Skin epidermis (tissue), 12 donors: Measurements from ENCODE around the gene AGAP1.

Experiments
- H3K27ac ChIP-seq, 21 experiments: fragments of 200-600 bp; sonication (generic) in 11 of 21; one replicate each; pipeline ENCODE4 v1.5.0; 2020; ENCODE audit warnings: mild to moderate bottlenecking in 3 of 21, inconsistent platforms in 2 of 21, moderate library complexity in 2 of 21
- H3K4me3 ChIP-seq, 7 experiments: fragments of 200-600 bp; sonication (generic) in 2 of 7; one replicate each; pipeline ENCODE4 v1.5.0; 2020; ENCODE audit warnings: inconsistent platforms in 2 of 7, mild to moderate bottlenecking in 2 of 7, moderate library complexity in 1 of 7

Gene AGAP1

DNA sequence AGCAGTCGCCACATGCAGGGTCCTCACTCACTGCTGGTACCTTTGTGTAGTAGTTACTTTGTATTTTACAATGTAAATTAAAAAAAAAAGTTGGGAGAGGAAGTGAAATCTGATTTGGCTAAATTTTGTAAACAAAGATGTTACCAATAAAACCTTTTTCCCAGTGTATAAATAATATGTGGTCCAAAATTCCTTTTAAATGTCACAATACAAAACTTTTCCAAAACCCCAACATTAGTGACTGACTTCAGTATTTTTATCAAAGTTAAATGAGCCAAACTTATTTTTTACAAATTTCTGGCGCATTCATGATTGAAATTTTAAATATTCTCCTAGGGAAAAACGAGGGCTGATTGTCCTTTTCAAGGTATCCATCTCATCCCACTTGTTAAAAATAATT is 239.9 kb downstream of the AGAP1 start:
- Histone ChIP-seq H3K4me3 (no peak overlapping the region), H3K27ac (peak overlapping the region in 2 of 21 experiments; percentile 43 to 81)

DNA sequence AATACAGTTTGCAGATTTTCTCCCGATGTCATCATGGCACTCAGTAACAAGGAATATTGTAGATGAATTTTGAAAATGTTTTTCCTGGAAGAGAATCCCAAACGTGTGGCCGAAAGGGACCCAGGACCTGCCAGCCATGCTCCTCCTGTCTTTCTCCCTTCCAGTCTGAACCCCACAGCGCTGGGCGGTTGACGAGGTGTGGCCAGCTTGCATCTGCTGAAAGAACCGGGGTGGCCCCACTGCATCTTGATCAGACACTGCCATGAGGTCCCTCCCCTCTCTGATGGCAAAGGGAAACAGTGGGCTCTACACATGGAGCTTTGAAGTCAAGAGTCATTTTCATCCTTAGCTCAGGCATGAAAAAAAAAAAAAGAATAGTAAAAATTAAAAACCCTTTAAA is 240.3 kb downstream of the AGAP1 start:
- H3K27ac ChIP-seq = peak overlapping the region in 3 of 21 experiments; percentile 42 to 81 (median 43)

DNA sequence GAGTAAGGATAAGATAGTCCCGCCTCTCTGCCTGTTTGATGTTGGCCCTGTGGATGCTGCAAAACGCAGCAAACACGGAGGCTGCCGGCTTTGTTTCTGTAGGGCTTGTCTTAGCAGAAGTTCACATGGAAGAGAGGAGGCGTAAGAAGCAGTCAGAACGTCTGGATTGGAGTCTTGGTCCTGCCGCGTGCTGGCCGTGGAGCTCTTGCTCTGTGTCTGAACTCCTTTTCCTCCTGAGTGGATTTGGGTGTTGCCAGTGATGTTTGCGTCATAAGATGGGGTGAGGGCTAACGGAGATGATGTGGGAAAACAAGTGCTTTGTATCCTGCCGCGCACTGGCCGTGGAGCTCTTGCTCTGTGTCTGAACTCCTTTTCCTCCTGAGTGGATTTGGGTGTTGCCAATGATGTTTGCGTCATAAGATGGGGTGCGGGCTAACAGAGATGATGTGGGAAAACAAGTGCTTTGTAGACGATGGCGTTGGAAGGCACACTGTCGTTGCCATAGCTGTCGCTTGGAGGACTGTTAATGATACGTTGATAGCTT is 240.9 kb downstream of the AGAP1 start:
- Histone ChIP-seq H3K4me3 (no peak overlapping the region), H3K27ac (peak overlapping the region in 4 of 21 experiments; percentile 42 to 81 (median 50))

More for the DNA sequence above, 240.3 kb downstream of the AGAP1 start:
- no peak overlapping the region for H3K4me3 ChIP-seq

DNA sequence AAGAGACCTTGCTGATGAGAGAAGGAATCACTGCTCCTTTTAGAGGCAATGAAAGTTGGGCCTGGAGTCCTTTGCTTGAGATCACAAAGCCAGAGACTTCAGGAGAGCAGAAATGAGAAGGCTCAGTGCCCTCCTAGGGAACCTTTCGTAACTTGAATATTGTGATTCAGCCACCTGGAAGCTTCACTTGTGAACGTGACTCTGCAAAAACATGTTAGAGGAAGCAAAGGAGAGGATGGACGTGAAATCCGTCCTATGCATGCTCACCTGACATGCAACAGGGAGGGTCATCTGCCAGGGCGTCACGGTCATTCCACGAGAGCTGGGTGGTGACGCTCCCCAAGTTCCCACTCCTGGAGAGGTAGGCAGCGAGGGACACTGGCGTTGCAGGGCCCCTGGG is 243.6 kb downstream of the AGAP1 start:
- H3K27ac ChIP-seq = no peak overlapping the region
- no peak overlapping the region for H3K4me3 ChIP-seq

DNA sequence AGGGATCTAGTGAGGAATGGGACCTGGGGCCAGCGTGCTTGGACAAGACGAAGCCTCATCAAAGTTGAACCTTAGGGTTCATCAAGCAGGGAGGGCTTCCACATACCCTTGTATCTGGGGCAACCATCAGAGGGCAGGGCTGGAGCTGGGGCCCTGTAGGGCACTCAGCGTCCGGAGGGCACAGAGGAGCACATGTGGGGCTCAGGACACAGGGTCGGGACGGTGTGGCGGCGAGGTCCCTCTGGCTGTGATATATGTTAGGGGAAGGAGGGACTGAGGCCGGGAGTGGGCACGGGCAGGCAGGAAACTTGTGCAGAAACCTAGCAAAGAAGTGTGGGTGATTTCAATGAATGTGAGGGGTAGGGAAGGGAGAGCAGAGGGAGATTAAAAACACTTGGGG is 244.0 kb downstream of the AGAP1 start:
- H3K27ac ChIP-seq = no peak overlapping the region
- H3K4me3 ChIP-seq = no peak overlapping the region

DNA sequence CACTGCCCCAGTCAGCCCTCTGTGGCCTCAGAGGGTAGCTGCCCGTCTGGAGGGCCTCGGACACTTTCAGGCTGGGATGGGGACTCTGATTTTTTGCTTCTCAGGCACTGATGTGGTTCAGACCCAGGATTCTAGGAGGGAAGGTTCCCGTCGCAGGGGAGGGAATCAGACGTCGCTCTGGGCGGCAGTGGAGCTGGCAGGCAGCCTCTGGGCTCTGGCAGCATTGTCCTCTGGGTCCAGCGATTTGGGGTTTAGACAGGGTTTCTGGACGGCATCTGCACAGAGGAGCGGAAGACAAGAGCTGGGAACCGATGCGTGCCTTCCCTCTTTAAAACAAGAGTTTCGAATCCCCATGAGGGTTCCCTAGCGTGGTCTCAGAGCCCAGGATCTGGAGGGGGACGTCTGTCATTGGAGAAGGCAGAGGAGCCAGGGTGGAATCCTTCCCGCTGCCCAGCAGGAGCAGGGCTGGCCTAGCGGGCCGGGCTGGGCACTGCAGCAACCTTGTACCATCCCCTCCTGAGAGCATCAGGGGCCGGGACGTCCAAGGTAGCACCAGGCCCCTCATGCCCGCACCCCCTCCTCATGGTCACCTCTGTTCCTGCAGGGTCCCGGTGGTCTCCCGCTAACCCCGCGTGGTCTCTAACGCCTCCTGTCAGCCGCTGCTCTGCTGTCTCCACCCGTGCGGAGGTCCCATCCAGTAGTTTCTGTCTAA is 246.0 kb downstream of the AGAP1 start:
- Histone ChIP-seq H3K4me3 (no peak overlapping the region), H3K27ac (no peak overlapping the region)

DNA sequence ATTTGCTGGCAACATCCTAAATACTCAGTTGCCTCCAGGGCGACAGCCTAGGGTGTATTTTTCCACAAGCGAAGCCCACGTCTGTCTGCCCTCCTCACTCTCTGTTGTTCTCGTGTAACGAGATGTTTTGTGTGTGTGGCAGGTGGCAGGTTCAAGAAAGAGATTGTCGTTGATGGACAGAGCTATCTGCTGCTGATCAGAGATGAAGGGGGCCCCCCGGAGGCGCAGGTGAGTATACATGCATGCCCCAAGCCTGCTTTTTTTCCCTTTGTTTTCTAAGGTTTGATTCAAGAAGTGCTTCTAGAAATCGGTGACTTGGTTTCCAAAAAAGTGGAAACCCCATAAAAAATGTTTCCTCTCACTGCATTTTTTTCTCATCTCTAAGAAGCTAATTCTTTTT is 247.0 kb downstream of the AGAP1 start:
- H3K27ac ChIP-seq = no peak overlapping the region
- no peak overlapping the region for H3K4me3 ChIP-seq

DNA sequence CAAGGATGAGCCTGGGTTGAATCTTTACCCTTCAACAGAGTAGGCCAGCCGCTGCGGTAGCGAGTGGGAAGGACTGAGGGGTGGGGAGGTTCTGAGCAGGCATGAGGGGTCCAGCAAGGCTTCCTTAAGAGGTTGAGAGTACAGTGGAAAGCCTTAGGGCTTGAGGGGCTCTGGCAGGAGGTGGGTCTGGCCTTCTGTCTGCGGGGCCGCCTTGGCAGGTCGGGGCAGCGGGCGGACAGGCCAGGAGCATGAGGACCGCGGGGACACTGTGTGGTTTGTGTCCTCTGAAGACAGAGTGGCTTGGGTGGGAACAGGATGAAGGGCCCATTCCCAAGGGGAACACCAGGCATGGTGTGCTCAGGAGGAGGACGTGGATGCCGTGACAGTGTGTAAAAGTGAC is 250.3 kb downstream of the AGAP1 start:
- no peak overlapping the region for H3K4me3 ChIP-seq
- no peak overlapping the region for H3K27ac ChIP-seq

DNA sequence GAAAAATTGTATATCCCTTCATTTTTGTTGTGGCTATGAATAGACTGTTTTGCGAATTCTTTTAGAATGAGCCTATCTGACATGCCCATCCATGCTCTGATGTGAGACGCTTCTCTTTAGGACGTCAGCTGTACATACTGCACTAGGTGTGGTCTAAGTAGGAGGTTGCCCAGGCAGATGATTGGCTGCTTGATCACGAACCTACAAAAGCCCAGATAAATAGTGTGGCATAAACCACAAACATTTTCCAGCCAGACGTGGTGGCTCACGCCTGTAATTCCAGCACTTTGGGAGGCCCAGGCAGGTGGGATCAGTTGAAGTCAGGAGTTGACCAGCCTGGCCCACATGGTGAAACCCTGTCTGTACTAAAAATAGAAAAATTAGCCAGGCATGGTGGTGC is 251.8 kb downstream of the AGAP1 start:
- H3K27ac ChIP-seq = no peak overlapping the region
- H3K4me3 ChIP-seq = no peak overlapping the region

DNA sequence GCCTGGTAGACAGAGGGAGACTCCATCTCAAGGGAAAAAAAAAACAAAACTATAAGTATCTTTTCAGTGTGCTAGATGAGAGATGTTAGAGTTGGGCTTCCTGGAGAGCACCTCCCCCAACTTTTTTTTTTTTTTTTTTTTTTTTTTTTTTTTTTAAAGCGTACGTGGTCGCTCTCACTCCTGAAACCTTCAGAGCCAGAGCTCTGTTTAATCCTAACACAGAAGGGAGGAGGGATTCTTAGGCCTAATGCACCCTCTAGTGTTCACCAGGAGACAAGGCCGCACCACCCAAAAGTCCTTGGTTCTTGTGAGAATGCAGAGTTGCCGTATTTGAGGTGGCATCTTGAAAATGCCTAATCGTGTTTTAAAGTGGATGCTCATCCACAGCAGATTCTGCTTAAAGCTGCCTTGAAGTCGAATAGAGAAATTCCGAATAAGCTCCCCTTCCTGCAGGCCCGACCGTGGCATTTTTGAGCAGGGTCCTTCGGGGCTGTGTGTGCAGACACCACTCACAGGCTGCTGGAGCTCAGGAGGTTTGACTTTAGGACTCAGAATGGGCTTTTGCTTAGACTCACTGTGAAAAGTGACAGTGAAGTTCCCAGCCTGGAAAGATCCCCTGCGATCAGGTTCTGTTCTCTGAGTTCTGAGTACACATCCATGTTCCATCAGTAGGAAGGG is 252.6 kb downstream of the AGAP1 start:
- no peak overlapping the region for H3K27ac ChIP-seq
- no peak overlapping the region for H3K4me3 ChIP-seq

DNA sequence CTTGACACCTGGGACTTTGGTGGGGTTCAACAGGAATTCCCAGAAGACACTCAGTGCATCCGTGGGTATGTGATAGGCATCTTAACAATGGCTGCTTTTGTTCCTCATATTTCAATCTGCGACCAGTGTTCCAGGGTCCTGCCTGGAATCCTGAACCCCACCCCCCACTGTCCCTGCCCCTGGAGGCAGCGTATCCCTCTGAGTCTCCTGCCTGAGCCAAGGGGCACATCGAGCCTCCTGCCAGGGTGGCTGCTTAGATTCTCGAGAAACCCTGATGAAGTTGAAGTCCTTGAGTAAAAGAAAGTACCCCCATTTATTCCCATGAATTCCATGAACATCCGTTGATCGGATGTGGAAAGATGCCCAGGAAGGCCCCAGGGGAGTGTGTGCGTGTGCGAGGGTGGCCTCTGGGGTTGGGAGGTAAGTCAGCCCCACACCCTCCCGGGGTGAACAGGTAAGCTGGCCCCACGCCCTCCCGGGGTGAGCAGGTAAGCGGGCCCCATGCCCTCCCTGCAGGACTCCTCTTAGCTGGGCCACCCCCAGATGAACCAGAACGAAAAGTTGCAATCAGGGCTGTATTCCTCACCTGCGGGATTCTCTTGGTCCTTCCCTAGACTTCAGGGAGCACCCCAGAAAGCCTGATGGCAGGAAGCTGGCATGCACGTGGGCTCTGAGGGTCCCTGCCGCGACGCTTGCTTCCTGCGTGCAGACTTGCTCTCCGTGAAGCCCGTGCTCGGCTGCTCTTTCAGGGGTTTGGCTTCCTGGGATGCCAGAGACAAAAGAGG is 253.3 kb downstream of the AGAP1 start:
- Histone ChIP-seq H3K4me3 (no peak overlapping the region), H3K27ac (no peak overlapping the region)

DNA sequence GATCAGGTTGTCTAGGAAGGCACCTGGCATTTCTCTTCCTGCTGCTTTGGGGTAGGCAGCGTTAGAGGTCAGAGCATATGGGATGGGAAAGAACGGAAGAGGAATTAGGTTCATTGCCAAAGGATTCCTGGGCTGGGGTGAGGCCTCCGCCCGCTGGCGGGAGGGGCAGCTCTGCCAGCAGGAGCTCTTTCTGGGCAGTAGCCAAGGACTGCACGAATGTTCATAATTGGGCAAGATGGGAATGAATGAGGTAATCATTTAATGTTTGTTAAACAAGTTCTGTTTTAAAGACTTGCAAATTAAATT is 253.9 kb downstream of the AGAP1 start:
- Histone ChIP-seq H3K4me3 (no peak overlapping the region), H3K27ac (no peak overlapping the region)

DNA sequence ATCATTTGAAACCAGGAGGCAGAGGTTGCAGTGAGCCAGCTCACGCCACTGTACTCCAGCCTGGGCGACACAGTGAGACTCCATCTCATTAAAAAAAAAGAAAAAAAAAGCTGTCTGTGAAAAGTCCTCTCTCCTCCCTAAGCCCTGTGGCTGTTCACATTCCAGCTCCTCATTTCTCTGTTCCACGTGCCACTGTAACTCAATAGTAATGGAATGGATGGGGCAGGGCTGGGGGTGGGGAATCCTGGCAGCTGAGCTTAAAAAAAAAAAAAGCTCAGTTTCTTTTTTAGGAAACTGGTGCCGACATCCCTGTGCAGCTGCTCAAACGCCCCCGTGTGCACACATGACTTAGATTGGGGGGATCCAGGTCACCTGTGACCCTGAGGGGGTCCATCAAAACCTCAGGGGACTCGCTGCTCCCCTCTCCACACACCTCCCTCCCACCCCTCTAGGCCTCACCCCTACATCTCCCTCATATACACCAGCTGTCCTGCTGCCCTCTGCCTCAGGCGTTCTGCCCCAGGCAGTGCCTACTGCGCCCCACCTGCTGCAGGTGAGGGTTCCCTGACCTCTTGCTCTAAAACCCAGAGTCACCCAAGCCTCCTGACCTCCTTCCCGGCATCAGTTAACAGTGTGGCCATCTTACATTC is 255.4 kb downstream of the AGAP1 start:
- Histone ChIP-seq H3K4me3 (no peak overlapping the region), H3K27ac (peak overlapping the region in 1 of 21 experiments; percentile 9)

DNA sequence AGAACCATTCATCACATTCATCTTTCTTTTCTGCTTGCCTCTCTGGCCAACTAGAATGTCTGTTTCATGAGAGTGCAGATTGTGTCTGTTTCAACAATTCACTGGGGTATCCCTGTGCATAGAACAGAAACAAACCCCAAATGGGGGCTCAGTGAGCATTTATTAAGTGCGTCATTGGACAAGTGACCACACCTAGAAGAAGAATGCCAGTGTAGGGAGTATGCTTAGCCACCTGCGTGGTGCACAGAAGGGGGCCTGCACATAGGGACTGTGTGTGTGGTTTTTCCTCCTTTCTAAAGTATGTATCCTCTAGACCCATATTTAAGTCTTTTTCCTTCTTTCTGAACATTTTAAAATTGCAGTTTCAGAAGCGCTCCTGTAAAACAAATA is 255.9 kb downstream of the AGAP1 start:
- no peak overlapping the region for H3K4me3 ChIP-seq
- H3K27ac ChIP-seq = no peak overlapping the region

DNA sequence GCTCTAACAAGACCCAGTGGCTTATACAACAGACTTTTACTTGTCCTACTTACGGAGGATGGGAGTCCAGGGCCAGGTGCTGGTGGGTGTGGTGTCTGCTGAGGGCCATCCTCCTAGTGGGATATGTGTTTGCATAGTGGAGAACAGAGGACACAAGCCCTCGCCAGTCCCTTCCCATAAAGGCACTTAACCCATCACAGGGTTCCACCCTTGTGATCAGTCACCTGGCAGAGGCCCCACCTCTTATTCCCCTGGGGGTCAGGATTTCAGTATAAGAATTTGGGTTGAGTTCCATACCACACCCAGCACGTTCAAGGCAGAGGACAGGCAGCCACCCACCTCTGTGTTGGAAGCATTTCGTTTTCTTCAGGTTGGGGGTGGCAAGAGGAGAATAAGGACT is 259.0 kb downstream of the AGAP1 start:
- no peak overlapping the region for H3K4me3 ChIP-seq
- H3K27ac ChIP-seq = no peak overlapping the region

DNA sequence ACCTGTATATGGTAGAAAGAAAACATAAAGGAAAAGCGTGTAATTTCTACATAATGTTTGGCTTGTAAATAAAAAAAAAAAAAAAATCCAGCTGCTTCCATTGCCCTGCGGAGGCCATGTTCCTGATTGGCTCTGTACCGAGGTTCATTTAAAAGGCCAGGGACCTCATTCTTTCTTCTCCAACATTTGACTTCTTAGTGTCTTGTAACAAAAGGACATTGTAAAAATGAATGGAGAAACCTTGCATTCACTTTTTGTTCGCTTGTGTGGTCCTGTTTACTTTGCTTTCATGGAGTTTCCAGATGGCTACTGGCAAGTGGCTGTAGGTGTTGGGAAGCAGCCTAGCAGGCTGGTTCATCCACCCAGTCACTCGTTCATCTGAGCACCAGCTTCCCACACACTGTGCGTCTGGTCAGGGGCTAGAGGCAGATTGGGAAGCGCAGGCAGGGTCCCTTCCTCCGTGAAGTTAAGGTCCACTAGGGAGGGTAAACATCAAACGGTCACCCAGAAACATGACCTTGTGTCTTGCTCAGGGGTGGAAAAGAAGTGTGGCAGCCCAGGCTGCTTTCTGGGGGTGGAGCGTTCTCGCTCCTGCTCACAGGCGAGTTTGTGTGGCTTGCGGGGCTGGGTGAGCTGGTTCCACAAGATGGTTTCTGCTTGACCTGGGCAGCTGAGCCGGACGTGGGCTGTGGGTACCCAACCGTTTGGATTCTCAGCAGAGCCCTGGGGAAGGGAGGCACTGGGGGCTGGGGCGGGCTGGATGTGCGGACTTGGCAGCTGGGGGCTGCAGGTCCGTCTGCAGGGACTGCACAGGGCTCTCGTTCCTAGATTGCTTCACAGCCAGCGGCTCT is 260.7 kb downstream of the AGAP1 start:
- Histone ChIP-seq H3K27ac (no peak overlapping the region), H3K4me3 (no peak overlapping the region)

DNA sequence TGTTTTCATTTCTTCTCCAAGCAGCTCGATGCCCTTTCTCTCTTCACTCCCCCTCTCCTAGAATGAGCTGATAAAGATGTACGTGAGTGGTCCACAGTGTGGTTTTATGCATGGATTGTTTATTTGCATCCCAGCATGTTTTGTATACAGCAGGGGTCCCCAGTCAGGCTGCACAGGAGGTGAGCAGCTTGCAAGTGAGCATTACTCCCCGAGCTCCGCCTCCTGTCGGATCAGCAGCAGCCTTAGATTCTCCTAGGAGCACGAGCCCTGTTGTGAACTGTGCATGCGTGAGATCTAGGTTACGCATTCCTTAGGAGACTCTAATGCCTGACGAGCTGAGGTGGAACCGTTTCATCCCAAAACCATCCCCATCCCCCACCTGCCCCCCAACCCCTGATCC is 262.6 kb downstream of the AGAP1 start:
- Histone ChIP-seq H3K4me3 (no peak overlapping the region), H3K27ac (no peak overlapping the region)

DNA sequence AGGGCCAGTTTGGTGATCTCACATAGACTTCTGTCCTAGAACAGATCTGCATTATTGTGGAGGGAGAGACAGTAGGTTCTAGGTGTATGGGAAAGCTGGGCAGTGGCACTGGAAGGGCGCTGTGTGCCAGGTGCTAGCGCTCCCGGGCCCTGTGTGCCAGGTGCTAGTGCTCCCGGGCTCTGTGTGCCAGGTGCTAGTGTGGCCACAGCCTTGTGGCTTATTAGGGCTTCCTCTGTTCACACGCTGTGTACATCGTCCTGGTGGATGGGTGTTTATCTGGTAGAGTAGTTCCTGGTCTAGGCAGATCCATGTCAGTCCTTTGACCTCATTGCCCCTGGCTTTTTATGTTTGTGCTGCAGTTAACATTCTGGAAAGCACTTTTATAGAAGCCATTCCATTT is 263.4 kb downstream of the AGAP1 start:
- no peak overlapping the region for H3K4me3 ChIP-seq
- H3K27ac ChIP-seq = no peak overlapping the region

DNA sequence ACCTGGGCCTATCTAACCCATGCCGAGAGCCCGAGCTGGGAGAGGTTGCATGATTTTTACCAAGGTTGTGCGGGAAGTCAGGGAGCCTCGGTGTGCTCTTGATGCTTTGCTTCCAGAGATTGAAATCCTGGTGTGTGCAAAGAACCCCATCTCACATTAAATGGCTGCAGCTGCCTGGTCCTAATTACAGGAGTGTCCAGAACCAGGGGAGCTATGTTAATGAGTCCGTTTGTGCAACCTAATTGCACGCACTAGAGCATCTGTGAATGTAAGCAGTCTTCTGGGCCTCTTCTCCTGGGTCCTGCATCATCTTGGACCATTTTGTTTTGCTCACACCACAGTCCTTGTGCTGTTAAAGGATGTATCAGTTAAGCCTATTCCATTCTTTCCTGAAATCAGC is 263.8 kb downstream of the AGAP1 start:
- H3K4me3 ChIP-seq = no peak overlapping the region
- H3K27ac ChIP-seq = no peak overlapping the region
